SJCRH30 (cell line): ENCODE measurements around the gene RNF112. TPM values are rescaled to one million over a fixed set of nuclear protein-coding genes. Genes with fewer than 3 reads are reported as not detected.

Source experiments
- total RNA-seq: library from RNA; depleted of rRNA; stranded (reverse); fragments of >200 nt; shearing (Covaris generic); gene quantifications from 2 replicates; pipeline ENCODE4 v1.2.3, GENCODE V29; 2014; rRNA removed

RNF112 gene
- total RNA-seq, 1 experiment from 2014 or later, result 2.4 TPM

Other genes starting within 250 kb of the RNF112 start
- gene EPN2, start 173.9 kb upstream of the RNF112 start, total RNA-seq, result 56.4 and 64.1 TPM in 2 replicates
- gene B9D1, start 48.5 kb upstream of the RNF112 start, total RNA-seq, result 15.2 and 15.3 TPM in 2 replicates
- 38.3 and 43.1 TPM in 2 replicates for gene MAPK7, start 32.7 kb upstream of the RNF112 start, total RNA-seq
- 79.6 and 82.5 TPM in 2 replicates for gene MFAP4, start 24.0 kb upstream of the RNF112 start, total RNA-seq
- gene SLC47A1, start 122.6 kb downstream of the RNF112 start, total RNA-seq, result not detected in 2 replicates
- 117 and 135 TPM in 2 replicates for gene ALDH3A2, start 237.5 kb downstream of the RNF112 start, total RNA-seq